GOT3 (cell line): ENCODE data around the gene INTS1.

Experiments used
- DNase-seq: peaks from one replicate; lab custom pipeline; 2025; ENCODE audit warnings: mixed read lengths; lab: John Stamatoyannopoulos, UW

INTS1 gene

GRCh38 chr7:1431226-1431625, 73.0 kb downstream of the INTS1 start:
- DNase-seq, result no peak

- DNase-seq, result no peak
Measured at GRCh38 chr7:1430056-1430845, 73.9 kb downstream of the INTS1 start.

GRCh38 chr7:1428941-1429501, 75.2 kb downstream of the INTS1 start:
- DNase-seq, result no peak

GRCh38 chr7:1427064-1427657, 77.0 kb downstream of the INTS1 start:
- DNase-seq, result no peak

GRCh38 chr7:1426474-1426873, 77.7 kb downstream of the INTS1 start:
- DNase-seq, result no peak

- no peak for DNase-seq
Measured at GRCh38 chr7:1425292-1426136, 78.7 kb downstream of the INTS1 start.

- DNase-seq, result no peak
Measured at GRCh38 chr7:1424041-1424440, 80.1 kb downstream of the INTS1 start.

GRCh38 chr7:1423264-1423811, 80.9 kb downstream of the INTS1 start:
- no peak for DNase-seq

GRCh38 chr7:1422512-1423263, 81.5 kb downstream of the INTS1 start:
- no peak for DNase-seq

- no peak for DNase-seq
Measured at GRCh38 chr7:1421946-1422345, 82.2 kb downstream of the INTS1 start.

GRCh38 chr7:1421020-1421790, 83.0 kb downstream of the INTS1 start:
- DNase-seq, result no peak
